Lower lobe of right lung (tissue), 2 donors: ENCODE data around the gene MMP11. TPM values are rescaled to one million over a fixed set of nuclear protein-coding genes. Genes with fewer than 3 reads are reported as not detected.

ENCODE experiments used
- ATAC-seq, 2 donors: fragments of 200-7000 bp; cut with Tn5 transposase; one replicate each; pipeline ENCODE4 v1.9.1; 2020 to 2022; ENCODE audit warnings: mild to moderate bottlenecking in 2 of 2, moderate library complexity in 2 of 2
- DNase-seq: peaks from one replicate; pipeline ENCODE4 v3.0.0-alpha.2; 2020
- H3K27ac ChIP-seq: fragments of 200-600 bp; one replicate; pipeline ENCODE4 v1.8.0; 2022
- H3K27me3 ChIP-seq: fragments of 200-600 bp; one replicate; pipeline ENCODE4 v1.8.0; 2022; ENCODE audit warnings: low read depth
- H3K36me3 ChIP-seq: fragments of 200-600 bp; one replicate; pipeline ENCODE4 v1.8.0; 2022; ENCODE audit warnings: mild to moderate bottlenecking
- H3K4me1 ChIP-seq: fragments of 200-600 bp; one replicate; pipeline ENCODE4 v1.8.0; 2022
- H3K4me3 ChIP-seq: fragments of 200-600 bp; one replicate; pipeline ENCODE4 v1.8.0; 2022; ENCODE audit warnings: mild to moderate bottlenecking
- H3K9me3 ChIP-seq: fragments of 200-600 bp; one replicate; pipeline ENCODE4 v1.8.0; 2022
- CTCF ChIP-seq: fragments of 200-600 bp; IDR thresholded peaks from one replicate; pipeline ENCODE4 v1.8.0; 2022; ENCODE audit warnings: antibody characterized with exemption, mild to moderate bottlenecking
- intact Hi-C: fragments of 100-400 bp; cut with DNase I; formaldehyde crosslinking; loops from one replicate; pipeline ENCODE4 v1.11.0; 2022
- total RNA-seq: library from RNA; stranded (reverse); fragmentation: NEBNext Ultra II Directional; extraction: Animal tissue kit (Norgen Biotek cat#: 25700); gene quantifications from one replicate; pipeline ENCODE4 v1.2.1, GENCODE V29; 2021
- donor health status: DM: no; HTN: yes; CAD: no; lungs with severe emphysema.

The MMP11 gene
- total RNA-seq, 1 donor from 2014 or later = 1.9 TPM

DNA sequence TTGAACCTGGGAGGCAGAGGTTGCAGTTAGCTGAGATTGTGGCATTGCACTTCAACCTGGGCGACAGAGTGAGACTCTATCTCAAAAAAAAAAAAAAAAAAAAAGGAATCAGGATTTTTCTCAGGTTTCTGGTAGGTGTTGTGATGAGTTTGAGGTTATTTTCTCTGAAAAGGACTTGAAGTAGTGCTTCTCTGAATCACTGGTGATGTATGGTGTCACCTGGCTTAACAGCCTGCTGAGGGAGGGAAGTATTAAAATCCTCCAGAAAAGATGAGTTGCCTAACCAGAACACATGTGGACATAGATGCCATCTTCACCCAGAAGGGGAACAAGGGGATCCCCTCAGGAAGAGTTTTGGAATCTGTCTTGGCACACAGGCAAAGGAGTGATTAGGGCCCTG lies 34.2 kb downstream of the MMP11 start:
- Histone ChIP-seq H3K27ac (no peak overlapping the region), H3K4me1 (no peaks in the 10 kb centered on the region), H3K9me3 (no peaks in the 10 kb centered on the region), H3K27me3 (no peaks in the 10 kb centered on the region), H3K36me3 (peaks cover 92% of the 10 kb centered on the region), H3K4me3 (no peak overlapping the region)
- ATAC-seq (no peak), DNase-seq (no peak)
- TF ChIP-seq CTCF = no peak
- intact Hi-C loops = no loop called here

- no peak for TF ChIP-seq CTCF
- H3K4me1 ChIP-seq = no peaks in the 10 kb centered on the region
- no peak for ATAC-seq
- DNase-seq = no peak
- H3K36me3 ChIP-seq = peaks cover 83% of the 10 kb centered on the region
- H3K27me3 ChIP-seq = no peaks in the 10 kb centered on the region
- no peak overlapping the region for H3K4me3 ChIP-seq
- no peak overlapping the region for H3K27ac ChIP-seq
- intact Hi-C loops = no loop called here
- H3K9me3 ChIP-seq = no peaks in the 10 kb centered on the region
Measured at GRCh38 chr22:23812378-23812777, 39.7 kb downstream of the MMP11 start.

DNA sequence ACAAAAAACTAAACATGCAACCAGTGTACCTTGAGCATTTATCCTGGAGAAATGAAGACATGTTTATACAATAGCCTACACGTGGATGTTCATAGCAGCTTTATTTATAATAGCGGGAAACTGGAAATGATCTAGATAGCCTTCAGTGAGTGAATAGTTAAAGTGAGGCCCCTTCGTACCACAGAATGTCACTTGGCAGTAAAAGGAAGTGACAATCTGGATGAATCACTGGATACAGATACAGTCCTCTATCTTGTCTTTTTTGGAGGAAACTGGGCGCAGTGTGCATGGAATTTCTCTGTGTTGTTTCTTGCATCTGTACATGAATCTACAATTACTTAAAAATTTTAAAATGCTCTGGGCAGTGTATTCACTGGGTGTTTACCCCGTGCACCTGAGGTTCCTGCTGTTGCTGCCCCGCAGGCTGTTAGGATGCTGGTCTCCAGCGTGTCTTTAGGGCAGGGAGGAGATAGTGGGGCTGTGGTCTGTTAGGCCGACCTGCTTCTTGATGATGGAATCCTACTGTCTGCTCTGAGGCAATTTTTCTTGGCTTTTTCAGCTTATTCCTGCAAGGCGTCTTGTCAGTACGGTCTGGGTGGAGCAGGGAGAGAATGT lies 43.0 kb downstream of the MMP11 start:
- DNase-seq = peak; percentile 3
- intact Hi-C loops = no loop called here
- no peaks in the 10 kb centered on the region for H3K9me3 ChIP-seq
- ATAC-seq = no peak
- peaks cover 91% of the 10 kb centered on the region for H3K36me3 ChIP-seq
- H3K4me1 ChIP-seq = no peaks in the 10 kb centered on the region
- no peak overlapping the region for H3K27ac ChIP-seq
- no peaks in the 10 kb centered on the region for H3K27me3 ChIP-seq
- TF ChIP-seq CTCF = no peak
- H3K4me3 ChIP-seq = no peak overlapping the region

- H3K36me3 ChIP-seq = peaks cover 91% of the 10 kb centered on the region
- H3K4me1 ChIP-seq = no peaks in the 10 kb centered on the region
- ATAC-seq (peak in 1 of 2 donors; percentile 30), DNase-seq (peak; percentile 14)
- H3K4me3 ChIP-seq = no peak overlapping the region
- TF ChIP-seq CTCF = no peak
- no peak overlapping the region for H3K27ac ChIP-seq
- H3K27me3 ChIP-seq = no peaks in the 10 kb centered on the region
- H3K9me3 ChIP-seq = no peaks in the 10 kb centered on the region
- intact Hi-C loops = no loop called here
Measured at GRCh38 chr22:23816156-23816976, 43.7 kb downstream of the MMP11 start.

DNA sequence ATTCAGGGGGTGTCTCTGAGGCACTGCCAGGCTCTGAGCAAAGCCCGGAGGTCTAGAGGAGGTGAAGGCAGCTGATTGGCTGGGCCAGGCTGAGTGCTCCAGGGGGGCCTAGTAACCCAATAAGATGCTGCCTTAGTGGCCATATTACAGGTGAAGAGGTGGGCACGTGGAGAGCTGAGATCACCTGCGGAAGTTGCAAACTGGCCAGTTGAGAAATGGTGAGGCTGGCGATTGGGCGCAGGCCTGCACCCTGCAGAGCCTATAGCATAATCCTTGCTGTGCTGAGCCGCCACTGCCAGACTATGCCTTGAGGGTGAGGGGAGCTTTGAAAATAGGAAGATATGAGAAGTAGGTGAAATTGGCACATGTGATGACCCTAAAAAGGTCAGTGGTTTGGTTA lies 44.5 kb downstream of the MMP11 start:
- DNase-seq = peak; percentile 16
- TF ChIP-seq CTCF = no peak
- Histone ChIP-seq H3K27me3 (no peaks in the 10 kb centered on the region), H3K27ac (no peak overlapping the region), H3K4me1 (no peaks in the 10 kb centered on the region), H3K4me3 (no peak overlapping the region), H3K36me3 (peaks cover 91% of the 10 kb centered on the region), H3K9me3 (no peaks in the 10 kb centered on the region)
- intact Hi-C loops = no loop called here
- ATAC-seq = peak in 1 of 2 donors; percentile 9
